D721Med (cell line): ENCODE measurements around the gene LZTR1.

Source experiments
- DNase-seq: peaks from one replicate; pipeline ENCODE4 v3.0.0; 2011; ENCODE audit warnings: low spot score; ENCODE audit not compliant: insufficient read length
- FAIRE-seq: peaks from 2 replicates; lab custom pipeline; 2011; peaks lifted over from hg19 to GRCh38; lab: Jason Lieb, UNC
- TF ChIP-seq, protein P1 (sequence below): IDR thresholded peaks from 2 replicates; pipeline ENCODE4 v1.5.1; 2012; ENCODE audit warnings: mild to moderate bottlenecking, control low read depth; ENCODE audit not compliant: insufficient read depth; ENCODE audit errors: missing control alignments

The LZTR1 gene

DNA sequence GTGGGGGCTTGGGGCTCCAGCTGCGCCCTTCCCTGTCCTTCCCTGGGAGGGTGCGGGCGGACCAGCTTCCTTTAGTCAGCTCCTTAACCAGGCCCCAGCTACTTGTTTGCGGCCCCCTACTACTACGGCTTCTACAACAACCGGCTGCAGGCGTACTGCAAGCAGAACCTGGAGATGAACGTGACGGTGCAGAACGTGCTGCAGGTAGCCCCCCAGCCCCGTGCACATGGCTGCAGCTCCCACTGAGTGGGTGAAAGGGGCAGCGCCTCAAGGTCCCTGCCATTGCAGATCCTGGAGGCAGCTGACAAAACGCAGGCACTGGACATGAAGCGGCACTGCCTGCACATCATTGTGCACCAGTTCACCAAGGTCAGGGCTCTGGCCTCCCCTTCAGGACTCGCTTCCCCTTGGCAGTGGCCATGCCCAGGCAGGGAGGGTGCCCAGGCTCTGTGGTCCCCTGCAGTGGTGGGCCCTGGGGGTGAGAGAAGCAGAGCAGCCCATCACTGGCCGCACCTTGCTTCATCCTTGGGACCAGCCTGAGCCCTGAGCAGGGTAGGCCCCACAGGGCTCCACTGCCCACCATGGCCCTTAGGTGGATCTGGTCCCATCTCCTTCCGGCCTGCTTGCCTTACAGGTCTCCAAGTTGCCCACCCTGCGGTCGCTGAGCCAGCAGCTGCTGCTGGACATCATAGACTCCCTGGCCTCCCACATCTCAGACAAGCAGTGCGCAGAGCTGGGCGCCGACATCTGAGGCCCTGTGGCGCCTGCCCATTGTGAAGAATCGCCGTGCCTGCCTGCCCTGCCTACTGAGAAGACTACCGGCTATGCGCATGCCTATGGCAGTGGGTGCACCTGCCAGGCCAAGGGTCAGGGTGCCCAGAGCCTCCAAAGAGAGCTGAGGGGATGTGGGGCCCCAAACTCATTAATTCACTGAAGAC lies 14.8 kb downstream of the LZTR1 start:
- no peak for DNase-seq
- no peak for FAIRE-seq
- TF ChIP-seq, protein P1, sequence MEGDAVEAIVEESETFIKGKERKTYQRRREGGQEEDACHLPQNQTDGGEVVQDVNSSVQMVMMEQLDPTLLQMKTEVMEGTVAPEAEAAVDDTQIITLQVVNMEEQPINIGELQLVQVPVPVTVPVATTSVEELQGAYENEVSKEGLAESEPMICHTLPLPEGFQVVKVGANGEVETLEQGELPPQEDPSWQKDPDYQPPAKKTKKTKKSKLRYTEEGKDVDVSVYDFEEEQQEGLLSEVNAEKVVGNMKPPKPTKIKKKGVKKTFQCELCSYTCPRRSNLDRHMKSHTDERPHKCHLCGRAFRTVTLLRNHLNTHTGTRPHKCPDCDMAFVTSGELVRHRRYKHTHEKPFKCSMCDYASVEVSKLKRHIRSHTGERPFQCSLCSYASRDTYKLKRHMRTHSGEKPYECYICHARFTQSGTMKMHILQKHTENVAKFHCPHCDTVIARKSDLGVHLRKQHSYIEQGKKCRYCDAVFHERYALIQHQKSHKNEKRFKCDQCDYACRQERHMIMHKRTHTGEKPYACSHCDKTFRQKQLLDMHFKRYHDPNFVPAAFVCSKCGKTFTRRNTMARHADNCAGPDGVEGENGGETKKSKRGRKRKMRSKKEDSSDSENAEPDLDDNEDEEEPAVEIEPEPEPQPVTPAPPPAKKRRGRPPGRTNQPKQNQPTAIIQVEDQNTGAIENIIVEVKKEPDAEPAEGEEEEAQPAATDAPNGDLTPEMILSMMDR = no peak

DNA sequence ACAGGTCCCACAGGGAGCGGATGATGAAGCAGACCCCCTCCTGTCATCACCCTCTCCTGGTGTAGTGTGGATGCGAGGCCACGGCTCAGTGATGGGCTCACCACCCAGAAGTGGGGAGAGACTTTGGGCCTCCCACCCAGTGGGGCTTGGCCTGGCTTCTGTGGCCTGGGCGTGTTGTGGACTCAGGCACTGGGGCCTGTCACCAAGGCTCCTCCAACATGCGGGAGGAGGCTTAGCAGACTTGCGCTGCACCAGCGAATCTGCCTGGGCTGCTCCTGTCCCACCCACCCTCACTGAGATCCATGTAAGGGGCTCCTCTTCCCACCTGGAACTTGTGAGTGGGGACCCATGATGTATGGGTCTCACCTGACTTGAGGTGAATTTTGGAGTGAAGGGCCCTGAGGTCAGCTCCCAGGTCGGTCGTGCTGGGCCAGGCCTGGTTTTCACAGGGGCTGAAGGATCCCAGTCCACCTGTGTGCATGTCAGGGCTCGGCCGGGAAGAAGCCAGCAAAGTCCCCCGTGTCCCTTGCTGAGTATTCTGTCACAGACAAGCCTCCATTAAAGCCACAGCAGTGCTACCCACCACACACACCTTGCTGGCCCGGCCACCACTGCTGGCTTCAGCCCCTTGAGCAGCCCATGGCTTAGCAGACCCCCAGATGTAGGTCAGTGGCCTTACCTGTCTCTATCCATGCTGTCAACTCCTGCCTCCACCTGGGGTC lies 15.6 kb downstream of the LZTR1 start:
- no peak for FAIRE-seq
- DNase-seq = no peak
- TF ChIP-seq, protein P1 = no peak

DNA sequence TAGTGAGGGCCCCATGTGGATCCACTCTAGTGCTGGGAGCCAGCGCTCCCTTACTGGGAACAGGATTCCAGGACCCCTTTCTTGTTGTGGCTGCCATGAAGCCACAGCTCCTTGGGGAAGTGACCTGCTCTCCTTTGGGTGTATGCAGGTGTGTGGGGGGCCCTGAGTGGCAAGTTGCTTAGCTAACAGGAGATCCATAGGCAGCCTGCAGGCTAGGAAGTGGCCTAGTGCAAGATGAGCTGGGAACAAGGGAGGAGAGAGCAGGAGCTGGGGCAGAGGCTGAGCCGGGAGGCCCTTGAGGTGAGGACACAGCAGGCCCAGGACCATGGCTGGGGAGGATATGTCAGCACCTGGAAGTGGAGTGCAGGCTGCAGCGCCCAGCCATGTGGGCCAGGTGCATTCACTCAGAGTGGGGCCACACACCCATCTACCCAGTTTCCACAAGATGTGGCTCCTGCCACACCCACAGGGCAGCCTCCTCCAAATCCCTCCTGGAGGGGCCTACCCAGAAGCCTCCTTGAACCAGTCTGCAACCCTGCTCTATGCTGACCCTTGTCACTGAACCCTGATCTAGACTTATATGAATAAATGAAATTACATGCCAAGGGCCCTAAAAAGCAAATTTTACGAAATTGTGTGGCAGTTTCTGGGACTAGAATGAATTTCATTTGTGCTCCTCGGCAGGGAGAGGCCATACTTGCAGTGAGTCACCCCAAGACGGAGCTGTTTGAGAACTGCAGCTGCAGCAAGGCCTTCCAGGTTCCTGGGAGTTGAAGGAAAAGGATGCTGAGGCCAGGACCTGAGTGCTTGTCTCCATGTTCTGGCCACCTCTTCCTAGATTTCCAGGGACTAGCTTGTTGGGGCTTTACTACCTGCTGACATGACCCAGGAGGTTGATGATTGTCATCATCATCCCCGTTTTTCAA lies 16.6 kb downstream of the LZTR1 start:
- FAIRE-seq (no peak), DNase-seq (no peak)
- TF ChIP-seq, protein P1 = no peak

DNA sequence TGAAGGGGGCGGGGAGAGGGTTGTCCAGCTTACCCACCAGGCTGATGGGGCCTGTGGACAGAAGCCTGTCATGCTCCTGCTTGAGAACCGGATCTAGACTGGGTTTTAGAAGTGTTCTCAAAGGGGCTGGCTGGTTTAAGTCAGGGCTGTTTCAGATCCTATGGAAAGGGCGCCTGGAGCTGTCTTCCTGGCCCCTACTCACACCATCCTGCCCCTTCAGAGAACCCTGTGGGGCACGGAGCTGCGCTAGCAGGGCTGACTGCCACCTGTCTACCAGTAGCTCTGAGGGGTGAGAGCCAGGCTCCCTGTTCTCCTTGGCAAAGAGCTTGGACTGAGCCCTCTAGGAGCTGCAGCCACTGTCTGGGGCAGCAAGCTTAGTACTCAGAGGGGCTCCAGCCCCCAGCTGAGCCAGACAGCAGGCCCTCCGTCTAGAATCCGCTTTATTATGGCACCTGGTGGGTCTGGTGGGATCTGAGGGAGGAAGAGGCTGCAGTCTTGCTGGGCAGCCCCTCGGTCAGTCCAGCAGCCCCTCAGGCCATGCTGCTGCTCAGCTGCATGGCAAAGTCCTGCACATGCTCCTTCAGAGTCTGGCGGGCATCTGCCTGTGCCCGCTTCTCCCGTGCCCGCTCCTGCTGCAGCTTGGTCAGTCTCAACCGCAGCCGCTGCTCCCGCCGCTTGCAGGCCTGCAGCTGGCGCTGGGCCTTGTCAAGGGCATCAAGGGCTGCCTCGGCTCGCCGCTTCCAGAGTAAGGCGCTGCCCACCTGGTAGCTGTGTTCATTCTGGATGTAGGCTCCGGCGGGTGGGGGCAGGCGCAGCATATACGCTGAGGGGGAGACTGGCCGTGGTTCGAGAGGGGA lies 17.5 kb downstream of the LZTR1 start:
- DNase-seq = no peak
- FAIRE-seq = no peak
- TF ChIP-seq, protein P1 = no peak

DNA sequence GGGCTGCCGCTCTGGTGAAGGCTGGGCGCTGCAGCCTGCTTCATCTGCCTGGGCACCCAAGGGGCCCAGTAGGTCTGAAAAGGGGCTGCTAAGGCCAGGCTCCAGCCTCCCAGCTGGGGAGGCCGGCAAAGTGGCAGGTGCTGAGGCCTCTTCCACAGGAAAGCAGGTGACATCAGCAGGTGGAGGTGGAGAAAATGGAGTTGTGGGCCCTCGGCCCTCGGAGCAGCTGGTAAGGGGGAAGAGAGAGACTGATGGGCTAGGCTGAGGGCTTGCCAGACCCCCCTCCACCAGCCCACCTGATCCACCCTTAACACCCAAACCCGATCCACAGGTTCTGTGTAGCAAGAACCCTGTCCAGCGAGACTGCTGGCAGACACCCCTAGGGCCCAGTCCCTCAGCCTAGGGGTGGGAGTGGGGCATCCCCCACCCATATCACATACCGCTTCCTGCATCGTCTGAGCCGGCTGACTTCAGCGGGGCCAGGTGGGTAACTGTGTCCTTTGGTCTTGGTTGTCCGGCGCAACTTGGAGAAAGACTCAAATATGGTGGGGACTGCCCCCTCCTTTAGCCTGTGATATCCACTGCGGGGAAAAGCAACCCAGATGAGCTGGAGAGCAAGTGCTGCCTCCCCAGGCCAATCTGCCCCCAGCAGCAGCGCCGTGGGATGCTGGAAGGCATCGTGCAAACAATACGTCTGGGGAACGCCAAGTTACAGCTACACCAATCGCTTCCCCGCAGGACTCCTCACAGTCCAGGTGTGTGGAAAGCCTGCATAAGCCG lies 18.3 kb downstream of the LZTR1 start:
- DNase-seq (no peak), FAIRE-seq (no peak)
- TF ChIP-seq, protein P1 = no peak
